Hippocampal formation (tissue), 2 donors: Measurements from ENCODE around the gene PPEF2.
A peak's percentile ranks its signal among the peaks of the same experiment; 100 is the strongest.

ENCODE experiments used
- DNase-seq, 2 donors: peaks; one replicate each; lab custom pipeline; 2025; lab: John Stamatoyannopoulos, UW

PPEF2 gene

DNA sequence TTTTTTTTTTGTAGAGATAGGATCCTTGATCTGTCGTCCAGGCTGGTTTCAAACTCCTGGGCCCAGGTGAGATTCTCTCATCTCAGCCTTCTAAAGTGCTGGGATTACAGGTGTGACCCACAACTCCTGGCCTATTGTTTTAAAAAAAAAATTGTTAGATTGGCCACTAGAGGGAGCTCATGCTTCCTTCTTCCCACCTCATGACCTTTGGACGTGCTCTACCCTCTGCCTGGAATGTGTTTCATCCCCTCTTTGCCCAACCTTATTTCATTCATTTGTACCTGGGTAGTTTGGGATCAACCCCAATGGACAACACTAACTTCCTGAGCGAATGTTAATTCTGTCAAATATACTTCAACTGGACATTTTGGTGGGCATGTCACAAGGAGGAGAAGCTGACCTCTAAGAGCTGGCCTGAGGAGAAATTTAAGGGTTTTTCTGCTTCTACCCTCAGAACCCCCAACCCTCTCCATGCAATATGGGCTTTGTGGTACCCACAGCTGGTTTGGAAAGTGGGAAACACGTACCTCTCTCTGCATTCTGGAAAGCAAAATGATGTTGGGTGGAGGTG is 6.4 kb downstream of the PPEF2 start:
- DNase-seq: no peak

GRCh38 chr4:75892508-75892907 is 9.7 kb downstream of the PPEF2 start:
- no peak for DNase-seq

- no peak for DNase-seq
Measured at GRCh38 chr4:75891611-75892010, 10.6 kb downstream of the PPEF2 start.

GRCh38 chr4:75889537-75890199 is 12.6 kb downstream of the PPEF2 start:
- no peak for DNase-seq

- DNase-seq: no peak
Measured at GRCh38 chr4:75886104-75886503, 16.1 kb downstream of the PPEF2 start.

GRCh38 chr4:75881476-75881875 is 20.8 kb downstream of the PPEF2 start:
- DNase-seq: no peak

DNA sequence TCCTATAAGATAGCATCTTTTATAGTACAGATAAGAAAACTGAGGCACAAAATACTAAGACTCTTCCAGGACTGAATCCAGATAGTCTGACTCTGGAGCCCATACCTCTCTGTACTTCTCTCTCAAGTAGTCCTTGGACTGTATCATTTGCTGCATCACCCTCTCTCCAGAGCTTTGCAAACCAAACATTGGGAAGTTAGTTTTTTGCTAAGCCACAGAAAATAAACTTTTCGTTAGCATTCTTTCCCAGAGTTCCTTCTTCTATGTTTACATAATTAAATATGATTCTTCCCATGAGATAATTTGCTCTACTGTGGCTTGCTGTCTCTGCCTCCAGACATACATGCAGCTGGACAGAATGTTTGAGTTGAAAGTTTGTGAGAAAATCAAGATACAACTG is 22.0 kb downstream of the PPEF2 start:
- DNase-seq: no peak

DNA sequence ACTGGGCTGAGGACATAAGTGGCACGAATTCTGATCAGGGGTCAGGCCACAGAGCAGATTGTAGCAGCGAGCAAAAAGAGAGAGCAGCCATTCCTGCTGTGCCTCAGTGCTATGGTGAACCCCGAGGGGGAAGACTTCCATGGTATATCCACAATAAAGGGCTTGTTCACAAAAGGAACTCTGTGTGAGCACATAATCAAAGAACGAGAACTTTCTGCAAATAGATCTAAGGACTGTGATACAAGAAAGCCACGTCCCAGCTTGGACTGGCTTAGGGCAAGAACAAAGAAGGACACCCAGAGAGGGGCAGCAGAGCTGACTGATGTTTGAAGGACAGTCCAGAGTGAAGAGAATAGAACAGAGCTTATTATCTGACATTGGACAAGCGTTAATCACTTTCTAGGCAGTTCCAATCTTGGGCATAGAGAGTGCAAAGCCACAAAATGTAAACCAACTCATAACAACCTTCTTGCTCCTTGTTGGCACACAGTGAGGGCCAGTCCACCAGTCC is 24.0 kb downstream of the PPEF2 start:
- DNase-seq: no peak

DNA sequence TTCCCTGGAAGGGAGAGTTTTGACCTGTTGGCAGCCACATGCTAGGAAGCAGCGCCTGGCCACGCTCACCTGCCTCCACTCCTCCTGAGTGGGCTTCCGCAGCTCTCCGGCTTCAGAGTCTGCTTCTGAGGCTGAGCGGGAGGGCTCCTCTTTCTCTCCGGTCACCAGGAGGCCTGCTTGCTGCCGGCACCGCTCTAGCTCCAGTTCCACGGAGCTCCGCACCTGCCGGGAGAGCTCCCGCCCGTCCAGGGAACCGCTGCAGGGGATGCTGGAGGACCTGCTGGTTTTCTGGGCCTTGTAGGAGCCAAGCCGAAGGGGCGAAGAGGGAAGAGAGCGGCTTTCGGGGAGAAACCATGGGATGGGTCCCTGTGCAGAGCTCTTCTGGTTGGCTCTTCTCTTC is 26.0 kb downstream of the PPEF2 start:
- DNase-seq: no peak

DNA sequence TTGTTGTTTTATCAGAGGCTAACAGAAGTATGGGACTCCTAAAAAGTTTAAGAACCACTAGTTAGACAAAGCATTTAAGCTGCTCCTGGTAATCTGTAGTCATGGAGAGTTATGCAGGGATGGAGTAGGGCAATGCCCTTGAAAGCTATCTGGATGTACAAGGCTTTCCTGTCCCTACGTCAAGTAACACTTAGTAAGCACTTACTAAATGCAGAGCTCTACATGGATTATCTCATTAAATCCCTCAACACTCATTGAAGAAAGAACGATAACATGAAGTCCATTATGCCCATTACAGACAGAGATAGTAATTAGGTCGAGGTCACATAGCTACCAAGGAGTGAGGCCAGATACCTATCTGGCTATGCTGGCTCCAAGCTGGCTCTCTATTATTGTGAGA is 33.2 kb downstream of the PPEF2 start:
- no peak for DNase-seq

DNA sequence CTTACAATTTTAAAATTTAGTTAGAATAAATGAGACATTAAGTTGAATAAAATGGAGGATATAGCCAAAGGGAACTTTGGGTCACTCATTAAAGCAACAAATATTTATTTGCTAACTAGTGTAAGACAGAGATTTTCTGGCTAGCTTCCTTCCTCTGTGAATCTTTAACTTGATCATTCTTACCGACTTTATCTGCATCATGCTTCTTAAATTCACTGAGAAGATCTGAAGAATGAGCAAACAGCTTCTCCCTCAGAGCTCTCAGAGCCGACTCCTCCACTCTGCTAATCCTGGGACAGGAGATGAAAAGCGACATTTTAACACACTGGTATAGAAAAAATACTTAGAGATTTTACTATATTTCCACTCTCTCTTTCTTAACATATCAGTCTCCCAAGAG is 35.1 kb downstream of the PPEF2 start:
- DNase-seq: no peak

DNA sequence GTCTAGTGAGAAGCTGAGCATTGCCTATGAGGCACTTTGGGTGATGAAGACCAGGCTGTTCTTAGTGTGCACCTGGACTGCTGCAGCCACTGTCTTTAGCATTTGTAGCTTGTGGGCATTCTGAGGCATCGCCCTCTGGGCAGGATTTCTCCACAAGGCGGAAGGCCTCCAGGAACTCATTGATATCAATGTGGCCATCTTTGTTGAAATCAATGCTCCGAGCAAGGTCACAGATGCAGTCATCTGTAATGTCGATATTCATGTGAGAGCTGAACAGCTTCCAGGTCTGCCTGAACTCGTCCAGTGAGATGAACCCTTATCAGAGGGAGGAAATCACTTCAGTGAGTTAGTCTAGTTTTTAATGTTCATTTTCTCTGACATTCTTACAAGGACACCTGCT is 41.6 kb downstream of the PPEF2 start:
- no peak for DNase-seq

DNA sequence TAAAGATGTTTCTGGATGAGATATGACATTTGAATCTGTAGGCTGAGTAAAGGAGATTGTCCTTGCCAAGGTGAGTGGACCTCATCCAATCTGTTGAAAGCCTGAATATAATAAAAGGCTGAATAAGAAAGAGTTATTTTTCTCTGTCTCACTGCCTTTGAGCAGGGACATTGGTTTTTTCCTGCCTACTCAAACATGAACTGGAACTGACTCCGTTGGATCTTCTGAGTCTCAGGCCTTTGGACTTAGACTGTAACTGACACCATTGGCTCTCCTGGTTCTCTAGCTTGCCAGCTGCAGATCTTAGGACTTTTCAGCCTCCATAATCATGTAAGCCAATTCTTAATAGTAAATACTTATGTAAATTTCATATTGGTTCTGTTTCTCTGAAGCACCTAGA is 43.5 kb downstream of the PPEF2 start:
- DNase-seq: no peak

DNA sequence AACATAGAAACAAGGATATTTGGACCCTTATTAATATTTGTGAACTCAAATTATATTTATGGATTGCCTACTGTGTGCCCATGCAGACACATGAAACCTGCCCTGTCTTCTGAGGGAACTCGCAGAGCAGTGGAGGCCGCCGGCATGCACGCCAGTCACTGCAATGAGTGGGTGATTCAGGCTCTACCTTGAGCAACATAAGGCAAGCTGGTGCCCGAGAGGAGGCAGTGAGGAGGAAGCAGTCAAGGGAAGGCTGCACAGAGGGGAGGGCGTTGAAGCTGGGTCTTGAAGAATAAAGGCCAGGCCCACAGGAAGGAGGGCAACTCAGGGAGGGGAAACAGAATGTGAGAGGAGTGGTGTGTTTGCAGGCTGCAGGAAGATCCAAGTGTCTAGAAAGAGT is 52.8 kb downstream of the PPEF2 start:
- no peak for DNase-seq

- DNase-seq: no peak
Measured at GRCh38 chr4:75848891-75849290, 53.4 kb downstream of the PPEF2 start.

GRCh38 chr4:75848171-75848760 is 54.0 kb downstream of the PPEF2 start:
- DNase-seq: peak in 1 of 2 donors; percentile 47

DNA sequence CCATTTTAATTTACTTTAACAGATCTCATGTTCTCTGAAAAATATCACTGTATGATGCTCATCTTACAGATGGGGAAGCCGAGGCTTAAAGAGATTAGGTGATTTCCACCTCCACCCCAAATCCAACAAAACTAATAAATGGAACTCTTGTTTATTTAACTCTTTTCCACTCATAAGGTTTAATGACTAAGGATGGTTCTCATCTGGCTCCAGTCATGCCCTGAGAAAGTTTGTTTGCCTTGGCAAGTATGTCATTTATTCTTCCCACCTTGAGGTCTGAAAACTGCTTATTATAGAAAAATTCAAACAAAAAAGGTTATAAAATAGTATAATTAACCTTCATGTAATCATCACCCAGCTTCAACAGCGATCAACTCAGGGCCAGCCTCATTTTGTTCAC is 56.3 kb downstream of the PPEF2 start:
- no peak for DNase-seq

GRCh38 chr4:75844151-75844662 is 58.0 kb downstream of the PPEF2 start:
- no peak for DNase-seq

DNA sequence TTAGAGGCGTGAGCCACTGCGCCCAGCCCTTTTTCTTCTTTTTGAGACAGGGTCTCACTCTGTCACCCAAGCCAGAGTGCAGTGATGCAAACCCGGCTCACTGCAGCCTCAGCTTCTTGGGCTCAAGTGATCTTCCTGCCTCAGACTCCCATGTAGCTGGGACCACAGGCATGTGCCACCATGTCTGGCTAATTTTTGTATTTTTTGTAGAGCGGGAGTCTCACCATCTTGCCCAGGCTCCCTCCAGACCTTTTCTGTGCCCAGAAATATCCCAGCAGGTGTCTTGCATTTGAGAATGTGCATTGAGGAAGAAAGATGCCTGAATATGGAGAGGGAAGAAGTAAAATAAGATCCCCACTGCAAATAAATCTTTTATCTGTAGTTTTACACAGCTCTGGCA is 58.7 kb downstream of the PPEF2 start:
- DNase-seq: no peak

GRCh38 chr4:75841641-75842520 is 60.4 kb downstream of the PPEF2 start:
- no peak for DNase-seq

DNA sequence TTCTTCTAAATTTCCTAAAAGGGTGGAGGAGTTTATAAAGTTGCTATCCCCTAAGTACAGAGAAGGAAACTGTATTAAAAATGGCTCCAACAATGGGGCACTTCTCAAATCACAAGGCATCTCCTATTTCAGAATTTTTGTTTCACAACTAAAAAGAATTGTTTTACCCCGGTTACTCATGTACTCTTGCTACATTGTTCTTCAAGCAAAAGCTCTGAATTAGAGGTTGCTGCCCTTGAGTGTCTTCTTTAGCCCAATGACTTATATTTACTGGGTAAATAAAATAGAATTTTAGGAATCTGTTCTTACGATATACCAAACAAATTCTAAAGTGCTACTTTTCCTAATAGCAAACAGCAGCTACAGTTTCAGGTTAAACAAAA is 67.5 kb downstream of the PPEF2 start:
- DNase-seq: no peak

GRCh38 chr4:75834095-75834771 is 68.0 kb downstream of the PPEF2 start:
- DNase-seq: no peak
